Astrocyte of the hippocampus (primary cell): ENCODE results near the gene CSF3R.

Experiments
- DNase-seq: peaks from one replicate; pipeline ENCODE4 v3.0.0; 2011; ENCODE audit warnings: low read depth, low spot score

The CSF3R gene

DNA sequence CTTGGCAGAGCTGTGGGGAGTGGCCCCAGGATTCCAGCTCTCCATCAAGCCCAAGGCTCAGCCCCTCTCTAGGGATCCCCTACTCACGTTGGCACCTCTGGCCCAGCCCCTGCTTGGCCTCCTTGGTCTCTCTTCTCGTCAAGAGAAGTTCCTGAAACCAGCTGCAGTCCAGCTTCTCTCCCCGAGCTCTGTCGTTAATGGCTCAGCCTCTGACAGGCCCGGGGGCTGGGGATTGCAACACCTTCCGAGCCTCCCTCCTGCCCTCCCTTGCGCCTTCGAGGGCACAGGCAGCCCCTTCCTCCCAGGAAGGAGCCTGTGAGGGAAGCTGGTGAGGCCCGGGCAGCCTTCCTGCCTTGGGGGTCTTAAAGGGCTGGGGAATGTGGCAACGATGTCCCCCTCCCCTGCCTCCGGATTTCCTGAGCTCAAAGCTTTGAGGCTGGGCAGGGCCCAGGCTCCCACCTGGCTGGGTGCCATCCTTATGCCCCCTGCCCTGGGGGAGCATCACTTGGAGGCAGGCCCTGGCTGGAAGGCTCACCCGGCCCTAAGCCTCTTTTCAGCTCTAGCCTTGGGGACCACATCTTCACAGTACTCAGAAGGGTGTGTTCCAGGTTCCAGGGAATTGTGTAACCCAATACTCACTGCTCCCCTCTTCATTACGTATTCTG, at the start of gene CSF3R:
Gene CSF3R (minus strand): TSS at position 190 of the 665 bp plus-strand sequence. CDS start 3,417 bp downstream, outside the sequence.
- no peak for DNase-seq

GRCh38 chr1:36531833-36532232, 49.1 kb upstream of the CSF3R start:
- DNase-seq = no peak

DNA sequence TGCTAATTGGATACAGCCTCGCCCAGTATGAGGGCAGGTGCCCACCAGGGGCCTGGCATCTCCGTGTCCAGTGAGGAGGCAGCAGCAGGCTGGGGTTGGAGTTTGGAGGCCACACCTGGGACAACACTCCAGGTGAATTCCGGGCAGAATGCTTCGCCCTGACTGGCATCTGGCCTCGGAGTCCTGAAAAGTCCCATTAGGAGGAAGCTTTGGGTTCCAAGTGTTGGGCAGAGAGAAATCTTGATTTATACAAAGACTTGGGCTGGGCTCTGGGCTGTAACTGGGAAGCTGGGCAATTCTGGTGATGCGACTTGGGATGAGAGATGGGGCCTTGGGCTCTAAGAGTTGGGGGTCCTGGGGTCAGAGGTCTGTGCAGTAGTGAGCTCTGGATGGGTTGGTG, 48.1 kb upstream of the CSF3R start:
- no peak for DNase-seq

- no peak for DNase-seq
These were observed 47.5 kb upstream of the CSF3R start for GRCh38 chr1:36530261-36530660.

DNA sequence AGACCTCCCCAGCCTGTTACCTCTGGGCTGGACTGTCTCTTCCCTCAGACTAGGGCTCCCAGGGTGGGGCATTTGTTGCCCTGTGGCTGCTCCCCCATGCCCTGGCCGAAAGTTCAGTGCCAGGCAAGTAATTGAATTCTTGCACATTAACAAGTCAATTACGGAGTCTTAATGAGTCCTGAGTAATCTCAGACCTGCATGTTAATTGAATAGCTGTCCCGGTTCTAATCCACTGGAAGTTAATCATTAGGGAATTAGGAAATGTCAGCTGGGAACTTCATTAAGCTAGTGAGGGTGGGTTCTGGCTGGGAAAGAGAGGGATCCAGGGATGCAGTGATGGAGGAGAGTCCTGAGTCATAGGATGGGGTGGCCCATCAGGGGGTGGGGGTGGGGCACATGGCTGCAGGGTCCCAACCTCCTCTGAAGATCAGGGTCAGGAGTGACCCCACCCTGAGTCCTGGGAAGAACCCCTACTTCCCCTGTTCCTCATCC, 47.1 kb upstream of the CSF3R start:
- DNase-seq = no peak

- no peak for DNase-seq
These were observed 45.9 kb upstream of the CSF3R start for GRCh38 chr1:36528361-36529349.

DNA sequence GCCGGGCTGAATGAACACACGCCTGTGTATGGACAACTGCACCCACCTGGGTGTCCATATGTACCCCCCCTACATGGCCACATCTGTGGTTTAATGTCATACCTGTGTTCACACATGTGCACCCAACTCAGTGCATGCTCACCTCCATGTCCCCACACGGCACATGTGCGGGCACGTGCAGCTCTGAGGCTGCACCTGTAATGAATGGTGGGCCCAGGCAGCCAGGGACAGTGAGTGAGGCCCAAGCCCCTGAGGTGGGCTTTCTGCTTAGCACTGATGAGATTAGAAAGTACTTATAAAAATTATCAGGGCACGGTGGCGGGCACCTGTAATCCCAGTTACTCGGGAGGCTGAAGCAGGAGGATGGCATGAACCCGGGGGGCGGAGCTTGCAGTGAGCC, 42.5 kb upstream of the CSF3R start:
- DNase-seq = no peak

GRCh38 chr1:36524359-36525062, 41.8 kb upstream of the CSF3R start:
- DNase-seq = no peak

GRCh38 chr1:36523850-36524249, 41.1 kb upstream of the CSF3R start:
- DNase-seq = no peak

- DNase-seq = no peak
These were observed 40.5 kb upstream of the CSF3R start for GRCh38 chr1:36523230-36523495.

DNA sequence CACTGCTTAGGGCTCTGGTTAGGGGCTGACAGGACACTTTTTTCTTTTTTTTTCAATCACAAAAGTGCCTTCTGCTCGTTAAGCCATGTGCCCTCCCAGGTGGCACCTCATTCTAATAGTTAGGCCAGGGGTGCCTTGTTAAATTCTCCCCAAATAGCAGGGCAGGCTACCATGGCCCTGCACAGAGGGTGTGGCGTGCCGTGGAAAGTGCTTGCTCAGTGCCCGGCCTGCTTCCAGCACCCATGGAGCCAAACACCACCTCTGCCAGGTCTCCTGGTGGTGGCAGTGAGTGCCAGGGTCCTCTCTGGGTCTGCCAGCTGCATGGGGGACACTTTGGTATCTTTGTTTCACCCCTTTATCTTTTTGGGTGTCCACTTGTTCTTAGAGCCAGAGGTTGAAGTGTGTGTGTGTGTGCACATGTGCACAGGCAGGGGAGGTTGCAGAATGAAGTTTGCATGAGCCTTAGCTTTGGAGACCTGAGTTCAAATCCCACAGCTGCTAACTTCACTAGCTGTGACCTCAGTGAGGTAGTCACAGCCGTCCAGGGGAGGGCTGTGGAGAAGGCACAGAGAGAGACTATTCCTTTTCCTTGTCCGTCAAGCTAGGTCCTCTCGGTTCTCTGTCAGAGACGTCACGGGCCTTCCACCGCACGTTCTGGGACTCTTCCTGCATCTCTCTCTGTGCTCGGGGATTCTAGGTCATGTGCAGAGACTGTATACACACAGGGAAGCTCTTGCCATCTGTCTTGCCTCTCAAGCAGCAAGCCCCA, 39.9 kb upstream of the CSF3R start:
- DNase-seq = no peak

DNA sequence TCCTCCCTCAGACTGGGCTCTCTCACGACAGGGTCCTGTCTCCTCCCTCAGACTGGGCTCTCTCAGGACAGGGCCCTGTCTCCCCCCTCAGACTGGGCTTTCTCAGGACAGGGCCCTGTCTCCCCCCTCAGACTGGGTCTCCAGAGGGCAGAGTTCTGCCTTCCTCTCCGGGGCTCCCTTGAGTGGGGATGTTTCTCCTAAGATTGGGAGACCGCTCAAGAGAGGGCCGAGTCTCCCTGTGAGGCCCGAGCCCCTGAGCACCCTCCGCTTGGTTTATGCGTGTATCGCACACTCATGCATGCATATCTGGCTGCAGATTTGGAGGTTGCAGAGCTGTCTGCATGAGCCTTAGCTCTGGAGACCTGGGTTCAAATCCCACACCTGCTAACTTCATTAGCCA, 39.3 kb upstream of the CSF3R start:
- DNase-seq = no peak

DNA sequence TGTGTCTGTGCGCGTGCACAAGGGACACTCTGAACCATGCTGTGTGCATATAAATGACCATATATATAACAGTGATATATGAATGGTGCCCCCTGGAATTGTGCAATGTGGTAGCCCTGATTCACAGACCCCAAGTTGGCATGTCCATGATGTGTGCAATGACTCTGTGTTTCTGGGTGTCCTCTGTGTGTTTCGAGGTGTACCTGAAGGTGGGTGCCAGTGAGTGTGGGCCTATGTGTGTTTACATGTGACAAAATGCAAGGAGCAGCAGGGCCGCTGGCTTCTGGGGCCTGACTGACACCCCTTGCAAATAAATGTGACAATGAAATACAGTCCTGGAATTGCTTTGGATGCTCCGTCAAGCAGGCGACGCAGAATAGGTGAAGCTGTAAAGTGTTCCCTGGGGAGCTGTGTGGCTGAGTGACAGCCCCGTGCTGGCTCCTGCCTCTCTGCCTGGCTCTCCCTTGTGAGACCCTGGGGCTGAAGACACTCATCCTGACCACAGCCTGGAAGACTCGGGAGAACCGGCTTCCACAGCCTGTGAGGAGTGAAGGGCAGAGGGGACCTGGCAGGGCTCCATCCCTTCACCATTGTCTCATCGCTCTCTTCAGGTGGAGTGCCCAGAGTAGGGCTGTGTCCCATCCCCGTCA, 38.2 kb upstream of the CSF3R start:
- no peak for DNase-seq

- DNase-seq = no peak
These were observed 37.3 kb upstream of the CSF3R start for GRCh38 chr1:36520056-36520455.

DNA sequence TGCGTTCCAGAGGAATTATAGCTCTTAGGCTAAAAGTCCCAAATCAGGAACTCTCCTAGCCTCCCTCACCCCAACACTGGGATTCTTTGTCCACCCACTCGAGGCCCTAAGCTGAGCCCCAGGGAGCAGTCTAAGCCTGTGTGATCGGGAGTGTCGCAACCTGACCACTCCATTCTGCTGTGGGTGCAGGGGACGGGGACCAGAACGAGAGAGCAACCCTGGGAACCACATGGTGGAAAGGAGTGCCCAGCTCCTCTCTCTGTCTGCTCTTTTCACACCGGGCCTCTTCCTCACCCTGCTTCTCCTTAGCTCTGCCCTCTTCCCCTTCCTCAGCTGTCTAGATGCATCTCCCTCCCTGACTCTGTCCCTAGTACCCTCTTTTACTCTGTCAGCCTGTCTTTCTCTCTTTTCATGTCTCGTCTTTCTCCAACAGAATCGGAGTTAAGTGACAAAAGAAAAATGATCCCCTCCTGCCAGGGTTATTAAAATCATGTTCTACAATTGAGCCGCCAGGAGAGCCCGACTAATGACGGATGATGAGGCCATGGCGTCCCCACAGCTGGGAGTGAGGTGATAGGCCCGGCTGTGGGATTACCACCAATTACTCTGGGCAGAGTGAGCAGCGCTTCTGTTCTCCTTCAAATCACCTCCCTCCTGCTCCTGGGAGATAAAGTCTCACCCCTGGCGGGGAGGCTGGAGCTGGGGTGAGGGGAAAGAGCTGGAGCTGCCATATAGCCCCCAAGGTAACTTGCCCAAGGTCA, 34.5 kb upstream of the CSF3R start:
- DNase-seq = no peak

DNA sequence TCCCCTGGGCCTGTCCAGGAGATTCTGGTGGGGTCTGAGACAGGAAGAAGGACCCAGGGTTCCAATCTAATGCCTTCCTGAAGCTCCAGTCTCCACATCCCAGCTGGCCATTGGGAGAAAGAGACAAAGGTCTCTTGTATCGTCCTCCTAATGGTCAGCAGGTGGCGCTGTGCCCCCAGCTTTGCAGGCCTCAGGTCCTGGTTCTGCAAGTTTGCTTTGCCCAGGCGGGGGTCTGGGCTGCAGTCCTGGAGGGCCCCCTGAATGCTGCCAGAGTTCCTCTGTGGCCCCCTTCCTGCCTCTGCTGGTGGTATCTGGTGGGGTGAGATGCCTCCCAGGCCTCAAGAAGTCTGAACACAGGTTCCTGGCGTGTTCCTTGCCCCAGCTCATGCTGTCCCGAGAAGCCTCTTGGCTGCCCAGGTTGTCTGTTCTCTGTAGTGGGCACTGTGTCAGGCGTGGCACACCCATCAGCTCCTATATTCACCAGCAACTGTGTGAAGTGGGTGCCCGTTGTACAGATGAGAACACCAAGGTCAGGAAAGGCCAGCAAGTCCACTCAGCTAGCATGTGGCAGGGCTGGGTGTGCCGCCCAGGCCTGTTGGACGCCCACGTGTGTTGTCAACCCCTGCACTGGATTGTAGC, 33.8 kb upstream of the CSF3R start:
- peak; percentile 74 for DNase-seq

- no peak for DNase-seq
These were observed 32.8 kb upstream of the CSF3R start for GRCh38 chr1:36515315-36516138.

DNA sequence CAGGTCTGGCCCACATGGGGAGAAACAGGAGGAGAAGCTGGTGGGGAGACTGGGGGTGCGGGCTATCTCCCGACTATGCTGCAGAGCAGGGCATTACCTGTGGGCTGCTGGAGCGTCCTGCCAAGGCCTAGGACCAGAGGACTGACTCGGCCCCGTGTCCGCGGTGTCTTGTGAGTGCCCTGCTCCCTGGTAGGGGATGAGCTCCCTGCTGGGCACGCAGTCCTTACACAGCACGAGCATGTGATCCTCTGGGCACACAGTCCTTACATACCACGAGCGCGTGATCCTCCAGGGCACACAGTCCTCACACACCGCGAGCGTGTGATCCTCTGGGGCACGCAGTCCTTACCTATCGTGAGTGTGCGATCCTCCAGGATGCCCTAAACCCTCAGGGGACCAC, 31.8 kb upstream of the CSF3R start:
- no peak for DNase-seq
